ENCODE data around the gene MBD4.
"Not testable (repeated sequence)": the region's sequence is repeated elsewhere in the genome, so short reads cannot be mapped to it uniquely, and the experiment has no call there.

MBD4 gene

DNA sequence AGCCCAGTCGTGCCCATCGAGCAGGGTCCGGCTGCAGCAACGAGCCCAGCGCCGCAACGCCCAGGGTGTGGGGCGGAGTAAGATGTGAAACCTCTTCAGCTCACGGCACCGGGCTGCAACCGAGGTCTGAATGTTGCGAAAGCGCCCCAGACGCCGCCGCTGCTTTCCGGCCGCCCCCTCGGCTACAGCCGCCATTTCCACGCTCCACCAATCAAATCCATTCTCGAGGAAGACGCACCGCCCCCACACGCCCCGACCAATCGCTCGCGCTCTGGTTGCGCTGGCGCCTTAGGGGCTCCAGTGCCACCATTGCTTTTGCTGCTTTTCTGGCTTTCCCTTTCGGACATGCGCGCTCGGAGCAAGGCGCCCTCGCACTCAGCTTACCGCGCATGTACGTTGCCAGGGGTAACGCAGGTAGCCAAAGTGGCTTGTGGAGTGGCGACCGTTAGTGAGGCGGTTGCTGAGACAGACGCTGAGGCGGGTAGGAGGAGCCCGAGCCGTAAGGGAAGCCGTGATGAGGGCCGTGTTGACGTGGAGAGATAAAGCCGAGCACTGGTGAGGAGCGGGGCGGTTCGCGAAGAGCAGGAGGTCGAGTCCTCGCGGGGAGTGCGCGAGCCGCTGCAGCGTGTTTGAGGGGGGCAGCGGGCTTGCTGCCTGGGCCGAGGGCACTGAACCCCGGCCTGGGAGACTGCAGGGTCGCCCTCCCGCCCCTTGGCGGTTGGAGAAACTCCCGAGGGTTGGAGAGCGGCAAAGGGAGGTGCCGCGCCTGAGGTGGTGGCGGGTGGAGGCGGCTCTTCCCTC lies at the start of gene MBD4, which contains the start of gene IFT122:
Gene MBD4 (minus strand): TSS at position 132 of the 801 bp plus-strand sequence. CDS start 115 bp downstream, at position 17.
Gene IFT122 (plus strand): TSS at position 408 of the 801 bp plus-strand sequence. CDS start 107 bp downstream, at position 515.
- DNase-seq = peak; percentile 100

DNA sequence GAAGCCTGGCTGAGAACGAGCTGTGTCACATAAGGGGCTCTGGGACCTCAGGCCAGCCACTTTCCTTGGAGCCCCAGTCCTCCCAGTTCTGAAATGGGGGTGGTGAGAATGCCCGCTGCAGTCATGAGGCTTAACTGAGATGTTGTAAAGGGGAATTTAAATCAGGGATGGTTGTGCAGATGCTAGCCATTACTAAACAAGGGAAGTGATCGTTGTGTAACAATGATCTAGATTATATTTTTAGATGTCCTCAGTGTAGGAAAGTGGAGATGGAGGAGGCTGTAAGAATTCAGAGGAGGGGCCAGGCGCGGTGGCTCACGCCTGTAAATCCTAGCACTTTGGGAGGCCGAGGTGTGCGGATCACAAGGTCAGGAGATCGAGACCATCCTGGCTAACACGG lies 49.5 kb upstream of the MBD4 start:
- DNase-seq = not testable (repeated sequence)

DNA sequence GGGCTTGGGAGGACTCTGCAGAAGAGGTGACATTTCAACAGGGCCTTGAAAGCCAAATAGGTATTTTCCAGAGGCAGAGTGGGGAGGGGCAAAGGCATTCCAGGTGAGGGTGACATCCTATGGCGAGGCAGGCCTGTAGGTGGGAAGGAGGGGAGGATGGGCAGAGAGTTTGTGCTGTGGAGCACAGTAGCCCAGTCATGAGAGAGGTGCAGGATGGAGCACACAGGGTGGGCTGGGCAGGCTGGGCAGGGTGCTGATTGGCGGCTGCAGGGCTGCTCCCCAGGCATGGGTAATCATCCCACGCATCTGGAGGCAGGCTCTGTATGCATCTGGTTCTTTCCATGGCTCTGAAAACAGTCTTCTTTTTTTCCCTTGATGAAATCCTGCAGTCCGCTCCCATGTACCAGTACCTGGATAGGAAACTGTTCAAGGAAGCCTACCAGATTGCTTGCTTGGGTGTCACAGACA lies 48.2 kb upstream of the MBD4 start:
- peak; percentile 89 for DNase-seq

DNA sequence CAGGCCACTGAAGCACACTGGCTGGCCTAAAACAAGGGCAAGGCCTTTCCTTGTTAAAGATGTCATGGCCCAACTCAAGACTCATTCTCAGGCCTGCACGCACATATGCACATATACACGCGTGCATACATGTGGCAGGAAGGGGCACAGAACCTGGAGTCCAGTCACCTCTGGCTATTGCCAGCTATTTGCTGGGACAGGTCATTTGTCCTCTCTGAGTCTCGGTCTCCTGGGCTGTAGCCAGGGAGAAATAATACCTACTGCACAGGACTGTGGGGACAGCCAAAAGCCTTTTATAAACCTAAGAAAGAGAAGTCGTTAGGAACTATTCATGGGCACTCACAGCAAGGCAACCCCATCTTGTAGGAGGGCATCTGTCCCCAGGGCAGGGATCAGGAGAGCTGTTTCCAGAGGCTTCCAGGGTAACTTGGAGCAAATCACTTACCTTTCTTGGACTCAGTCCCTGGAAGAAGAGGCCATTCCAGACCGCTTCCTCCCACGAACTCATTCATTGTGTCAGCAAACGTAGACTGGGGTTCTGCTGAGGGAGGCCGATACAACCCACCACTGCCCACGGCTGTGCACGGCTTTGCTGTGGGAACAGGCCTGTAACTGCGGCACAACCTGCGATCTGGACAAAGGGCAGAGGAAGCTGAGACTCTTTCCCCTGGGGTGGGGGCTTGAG lies 47.6 kb upstream of the MBD4 start:
- no peak for DNase-seq

DNA sequence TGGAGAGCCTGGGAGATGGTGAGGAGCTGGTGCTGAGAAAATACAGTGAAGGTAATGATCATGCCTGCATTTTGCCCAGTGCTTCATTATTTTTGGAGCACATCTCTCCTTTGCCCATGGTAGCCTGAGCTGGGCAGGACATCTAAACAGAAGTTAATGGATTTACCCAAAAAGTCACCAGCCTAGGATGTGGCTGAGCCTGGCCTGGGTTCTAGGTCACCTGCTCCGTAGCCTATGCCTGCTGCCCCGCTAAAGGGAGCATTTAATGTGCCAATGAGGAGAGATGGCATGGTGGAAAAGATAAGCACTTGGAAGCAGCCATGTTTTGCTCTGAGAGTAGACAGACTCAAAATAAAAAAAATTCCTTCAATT lies 46.9 kb upstream of the MBD4 start:
- no peak for DNase-seq

DNA sequence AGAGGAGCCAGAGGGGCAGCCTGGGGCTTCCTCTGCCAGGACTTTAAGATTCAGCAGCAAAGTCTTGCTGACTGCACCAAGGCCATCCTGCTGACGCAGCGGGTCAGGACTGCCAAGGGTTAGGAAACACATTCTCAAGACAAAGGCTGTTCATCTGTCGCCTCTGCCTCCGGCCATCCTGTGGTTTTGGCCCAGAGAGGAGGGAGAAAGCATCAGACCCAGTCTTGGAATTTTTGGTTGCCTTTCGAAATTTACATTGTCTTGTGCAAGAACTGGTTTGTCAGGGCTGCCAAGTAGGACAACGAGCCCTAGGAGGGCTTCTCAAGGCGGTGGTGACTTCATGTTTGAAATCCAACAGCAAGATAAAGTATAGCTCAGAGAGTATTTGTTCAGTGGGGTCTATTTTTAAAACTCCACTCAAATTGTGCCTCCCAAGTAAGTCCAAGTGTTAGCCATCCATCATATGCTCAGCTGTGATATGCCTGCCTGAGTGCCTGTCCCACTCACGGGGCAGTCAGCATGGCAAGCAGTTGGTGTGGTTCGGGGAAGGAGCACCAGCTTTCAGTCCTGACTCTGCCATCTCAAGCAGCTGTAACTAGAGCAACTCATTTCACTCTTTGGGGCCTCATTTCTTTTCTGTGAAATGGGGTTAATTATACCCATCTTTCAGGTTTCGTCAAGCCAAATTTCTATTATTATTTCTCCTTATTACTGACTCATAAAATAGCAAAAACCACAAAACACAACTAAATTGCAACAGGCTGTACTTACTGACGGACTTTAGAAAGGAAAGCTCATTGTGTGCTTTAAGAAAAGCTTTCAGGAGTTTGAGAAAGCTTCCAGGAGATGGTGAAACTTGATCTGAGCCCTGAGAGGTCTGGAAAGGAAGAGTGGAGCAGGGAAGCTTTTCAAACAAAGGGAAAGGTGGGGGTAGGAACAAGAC lies 46.2 kb upstream of the MBD4 start:
- DNase-seq = peak; percentile 98

DNA sequence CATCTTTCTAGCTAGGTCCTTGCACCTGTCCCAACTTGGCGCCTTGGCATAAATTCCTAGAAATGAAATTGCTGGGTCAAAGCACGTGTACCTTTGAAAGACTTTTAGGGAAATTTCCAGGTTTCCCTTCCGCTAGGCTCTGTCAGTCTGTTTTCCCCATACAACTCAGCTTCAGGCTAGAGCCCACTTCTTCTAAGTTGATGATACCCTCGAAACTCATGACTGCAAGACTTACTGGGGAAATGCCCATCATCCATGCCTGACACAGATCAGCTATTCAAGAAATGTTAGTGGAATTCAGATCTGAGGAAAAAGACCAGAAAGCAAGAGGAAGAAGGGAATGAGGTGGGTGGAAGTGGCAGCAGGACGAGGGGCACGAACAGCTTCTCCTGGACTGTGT lies 45.4 kb upstream of the MBD4 start:
- DNase-seq = not testable (repeated sequence)

DNA sequence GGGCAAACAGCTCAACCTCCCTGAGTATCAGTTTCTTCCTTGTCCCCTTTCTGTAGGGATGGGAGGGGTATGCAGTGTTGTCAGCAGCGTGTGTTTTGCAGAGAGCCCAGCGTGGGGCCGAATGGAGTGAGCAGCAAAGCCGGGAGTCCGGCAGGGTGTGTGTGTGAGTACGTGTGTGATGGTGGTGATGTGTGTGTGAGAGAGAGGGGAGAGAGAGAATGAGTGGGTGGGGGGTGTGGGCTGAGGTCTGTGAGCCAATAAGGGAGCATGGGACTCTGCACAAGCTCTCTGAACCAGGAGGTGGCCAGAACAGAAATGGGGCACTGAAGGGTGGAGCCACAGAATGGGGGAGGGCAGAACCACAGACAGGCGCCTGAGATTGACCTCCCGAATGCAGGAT lies 44.1 kb upstream of the MBD4 start:
- DNase-seq = no peak

DNA sequence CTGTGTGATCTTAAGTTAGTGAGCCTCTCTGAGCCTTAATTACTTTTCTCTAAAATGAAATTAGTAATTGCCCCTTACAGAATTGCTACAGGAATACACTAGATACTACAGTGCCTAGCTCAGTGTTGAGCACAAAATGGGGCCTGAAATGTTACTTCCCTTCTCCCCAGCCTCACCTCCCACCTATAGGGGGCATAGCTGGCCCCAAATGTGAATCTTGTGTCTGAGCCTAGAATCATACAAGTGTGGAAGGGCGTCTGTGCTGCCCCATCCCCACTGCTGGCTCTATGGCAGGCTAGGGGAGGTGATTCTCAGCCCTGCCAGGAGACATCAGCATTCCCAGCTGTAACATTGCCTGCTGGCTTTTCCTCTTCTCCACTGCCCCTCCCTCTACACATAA lies 43.0 kb upstream of the MBD4 start:
- DNase-seq = no peak

DNA sequence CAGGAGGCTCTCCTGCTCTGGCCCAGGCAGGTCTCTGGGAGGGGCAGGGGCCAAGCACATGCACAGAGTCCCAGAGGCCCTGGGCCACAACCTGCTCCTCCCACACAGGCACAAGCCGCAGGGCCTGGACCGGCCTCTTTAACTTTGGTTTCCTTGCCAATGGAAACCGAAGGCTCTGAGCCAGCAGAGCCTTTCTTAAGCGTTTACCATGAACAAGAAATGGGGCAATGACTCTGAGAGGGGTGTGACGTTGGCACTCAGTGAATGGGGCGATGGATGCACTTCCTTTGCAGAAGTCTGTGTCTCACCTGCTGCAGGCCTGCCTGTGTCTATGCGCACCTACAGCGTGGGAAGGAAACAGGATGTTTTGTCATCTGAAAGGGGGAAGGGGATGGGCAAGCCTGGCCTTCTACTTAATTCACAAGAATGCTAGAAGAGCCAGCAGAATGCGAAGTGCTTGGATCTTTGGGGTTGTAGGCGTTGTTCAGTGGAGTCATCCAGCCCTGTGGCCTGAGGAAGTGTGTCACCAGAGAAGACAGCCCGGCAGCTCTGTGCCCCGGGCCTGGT lies 42.1 kb upstream of the MBD4 start:
- no peak for DNase-seq

DNA sequence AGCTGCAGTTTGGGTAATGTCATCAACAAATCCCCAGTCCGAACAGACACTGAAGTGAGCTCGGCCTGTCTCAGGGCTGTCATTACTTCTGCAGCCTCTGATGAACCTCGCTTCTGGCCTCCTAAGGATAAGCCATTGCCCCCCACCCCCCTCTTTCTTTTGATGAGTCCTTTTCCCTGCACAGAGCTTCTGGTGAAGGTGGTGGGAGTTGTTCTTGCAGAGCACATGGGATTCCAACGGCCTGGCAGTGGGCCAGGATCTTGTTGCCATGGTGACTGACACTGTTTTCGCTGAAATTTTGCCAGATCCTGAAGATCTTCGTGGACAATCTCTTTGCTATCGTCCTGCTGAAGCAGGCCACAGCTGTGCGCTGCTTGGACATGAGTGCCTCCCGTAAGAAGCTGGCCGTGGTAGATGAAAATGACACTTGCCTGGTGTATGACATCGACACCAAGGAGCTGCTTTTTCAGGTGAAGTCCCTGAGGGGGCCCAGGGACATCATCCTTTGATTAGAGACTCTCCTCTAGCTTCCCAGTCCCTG lies 41.5 kb upstream of the MBD4 start:
- not testable (repeated sequence) for DNase-seq

DNA sequence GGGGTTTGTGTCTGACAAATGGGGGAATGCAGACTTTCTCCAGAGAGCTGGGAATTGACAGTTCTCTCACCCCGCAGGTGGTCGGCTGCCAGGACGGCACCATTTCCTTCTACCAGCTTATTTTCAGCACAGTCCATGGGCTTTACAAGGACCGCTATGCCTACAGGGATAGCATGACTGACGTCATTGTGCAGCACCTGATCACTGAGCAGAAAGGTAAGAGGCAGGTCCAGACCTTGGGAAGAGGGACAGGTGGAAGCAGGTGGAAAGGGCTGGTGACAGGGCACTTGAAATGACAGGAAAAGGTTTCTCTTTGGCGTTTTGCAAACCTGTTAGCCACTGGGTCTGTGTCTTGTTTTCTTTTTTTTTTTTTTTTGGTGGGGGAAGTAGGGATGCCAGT lies 36.8 kb upstream of the MBD4 start:
- no peak for DNase-seq

DNA sequence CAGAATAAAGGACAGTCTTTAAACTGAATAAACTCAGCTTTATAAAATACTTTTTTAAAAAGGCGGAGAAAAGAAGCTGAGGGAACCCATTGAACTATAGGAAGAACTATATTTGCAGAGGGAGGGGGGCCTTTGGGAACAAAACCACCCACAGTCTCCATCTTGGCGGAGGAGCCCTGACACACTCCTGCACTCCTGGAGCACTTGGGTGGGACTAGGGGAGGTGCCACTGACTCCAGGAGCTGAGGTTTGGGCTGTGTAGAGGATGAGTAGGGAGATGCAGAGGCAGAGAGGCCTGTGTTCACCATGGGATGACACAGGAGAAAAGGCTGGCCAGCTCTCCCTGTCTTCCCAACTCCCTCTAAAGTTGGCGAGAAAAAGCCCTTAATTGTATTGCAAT lies 36.1 kb upstream of the MBD4 start:
- no peak for DNase-seq

DNA sequence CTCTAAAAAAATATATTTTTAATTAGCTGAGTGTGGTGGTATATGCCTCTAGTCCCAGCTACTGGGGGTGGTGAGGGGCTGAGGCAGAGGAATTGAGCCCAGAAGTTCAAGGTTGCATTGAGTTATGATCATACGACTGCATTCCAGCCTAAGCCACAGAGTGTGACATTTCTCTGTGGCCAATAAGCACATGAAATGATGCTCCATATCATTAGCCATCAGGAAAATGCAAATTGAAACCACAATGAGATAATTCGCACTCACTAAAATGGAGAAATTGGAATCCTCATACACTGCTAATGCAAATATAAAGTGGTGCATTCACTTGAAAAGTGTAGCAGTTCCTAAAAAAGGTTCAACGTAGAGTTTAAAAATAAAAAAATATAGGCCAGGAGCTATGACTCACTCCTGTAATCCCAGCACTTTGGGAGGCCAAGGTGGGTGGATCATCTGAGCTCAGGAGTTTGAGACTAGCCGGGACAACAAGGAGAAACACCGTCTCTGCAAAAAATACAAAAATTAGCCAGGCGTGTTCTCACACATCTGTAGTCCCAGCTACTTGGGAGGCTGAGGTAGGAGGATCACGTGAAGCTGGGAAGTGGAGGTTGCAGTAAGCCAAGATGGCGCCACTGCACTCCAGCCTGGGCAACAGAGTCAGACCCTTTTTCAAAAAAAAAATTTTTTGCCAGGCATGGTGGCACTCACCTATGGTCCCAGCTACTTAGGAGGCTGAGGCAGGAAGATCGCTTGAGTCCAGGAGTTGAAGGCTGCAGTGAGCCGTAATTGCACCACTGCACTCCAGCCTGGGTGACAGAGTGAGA lies 35.4 kb upstream of the MBD4 start:
- DNase-seq = no peak

DNA sequence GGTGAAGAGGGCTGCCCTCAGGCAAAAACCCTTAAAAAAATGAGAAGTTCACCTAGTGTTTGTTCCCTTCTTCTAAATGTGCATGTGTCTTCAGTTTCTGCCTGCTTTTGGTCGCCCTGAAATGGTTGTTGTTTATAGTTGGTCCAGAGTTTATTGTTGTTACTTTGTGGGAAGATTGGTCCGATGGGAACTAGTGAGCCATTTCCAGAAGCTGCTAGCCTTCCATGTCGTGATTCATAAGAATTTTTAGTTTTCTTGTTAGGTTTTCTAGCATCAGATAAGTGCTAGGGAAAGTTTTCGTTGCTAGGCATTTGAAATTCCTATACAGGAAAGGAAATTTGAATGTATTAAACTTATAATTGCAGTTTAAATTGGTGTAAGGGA lies 34.0 kb upstream of the MBD4 start:
- DNase-seq = no peak

DNA sequence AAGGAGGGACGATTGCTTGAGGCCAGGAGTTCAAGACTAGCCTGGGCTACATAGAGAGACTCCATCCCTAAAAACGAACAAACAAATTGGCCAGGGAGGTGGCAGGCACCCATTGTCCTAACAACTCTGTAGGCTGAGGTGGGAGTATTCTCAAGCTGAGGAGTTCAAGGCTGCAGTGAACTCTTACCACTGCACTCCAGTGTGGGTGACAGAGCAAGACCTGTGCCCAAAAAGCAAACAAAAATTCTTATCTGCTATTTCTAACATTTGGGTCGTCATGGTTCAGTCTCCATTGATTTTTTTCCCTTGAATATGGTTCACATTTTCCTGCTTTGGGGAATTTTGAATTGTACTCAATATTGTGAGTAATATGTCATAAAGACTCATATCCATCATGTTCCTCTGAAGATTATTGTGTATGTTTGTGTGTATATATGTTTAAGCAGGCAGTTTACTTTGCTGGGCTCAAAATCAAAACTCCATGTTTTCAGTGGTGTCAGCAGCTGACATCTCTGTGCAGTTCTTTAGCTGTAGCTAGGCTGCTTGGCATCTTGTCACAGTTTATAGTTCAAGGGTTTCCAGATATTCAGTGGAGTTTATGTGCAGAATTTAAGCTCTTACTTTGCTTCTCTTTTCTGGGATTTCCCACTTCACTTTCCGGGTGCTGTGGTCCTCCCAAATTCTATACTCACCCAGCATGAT lies 33.5 kb upstream of the MBD4 start:
- DNase-seq = no peak

DNA sequence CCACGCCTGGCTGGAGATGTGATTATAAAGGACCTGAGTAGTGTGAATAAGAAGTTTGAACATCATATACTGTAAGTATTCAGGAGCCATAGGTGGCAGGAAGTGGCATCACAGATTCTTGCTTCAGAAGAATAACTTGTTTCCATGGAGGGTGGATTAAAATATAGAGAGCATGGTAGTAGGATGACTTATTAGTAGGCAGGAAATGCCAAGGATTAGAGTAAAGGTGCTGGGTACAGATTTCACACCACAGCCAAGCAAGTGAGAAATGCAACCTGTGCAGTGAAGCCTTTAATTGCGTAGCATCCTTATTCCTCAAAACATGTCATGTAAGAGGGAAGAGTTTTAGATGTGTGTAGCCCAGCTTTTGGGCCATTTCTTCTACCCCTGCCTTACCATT lies 31.1 kb upstream of the MBD4 start:
- DNase-seq = no peak

DNA sequence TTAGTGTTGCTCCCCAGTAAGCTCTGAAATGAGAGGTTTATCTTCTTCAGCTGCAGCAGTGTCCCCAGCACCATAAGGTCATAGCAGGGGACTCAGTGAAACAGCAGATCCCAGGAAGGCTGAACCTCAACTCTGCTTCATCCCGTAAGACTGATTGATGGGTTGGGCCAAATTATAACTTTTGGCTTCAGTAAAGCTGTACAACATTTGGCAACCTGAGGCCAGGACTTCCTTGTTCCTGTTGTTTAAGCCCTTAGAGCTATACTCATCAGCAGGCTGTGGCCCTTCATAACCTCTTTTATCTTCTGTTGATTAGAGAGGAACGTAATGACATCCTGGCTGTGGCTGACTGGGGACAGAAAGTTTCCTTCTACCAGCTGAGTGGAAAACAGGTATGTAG lies 29.3 kb upstream of the MBD4 start:
- no peak for DNase-seq

DNA sequence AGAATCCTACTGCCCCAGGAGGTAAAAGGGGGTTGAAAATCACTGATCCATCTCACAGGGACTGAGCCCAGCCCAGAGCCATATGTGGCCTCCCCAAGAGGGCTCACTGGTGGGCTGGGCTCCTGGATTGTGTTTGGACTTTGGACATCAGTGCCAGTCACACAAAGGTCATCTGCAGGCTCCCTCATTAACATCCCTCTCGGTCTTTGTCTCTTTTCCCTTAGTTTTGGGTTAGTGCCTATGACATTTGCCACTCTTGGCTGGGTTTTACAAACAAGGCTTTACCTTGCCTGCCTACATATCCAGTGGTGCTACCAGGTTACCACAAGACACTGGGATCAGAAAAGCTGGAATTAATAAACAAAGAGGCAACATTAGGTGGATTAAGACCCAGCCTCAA lies 28.2 kb upstream of the MBD4 start:
- DNase-seq = no peak

DNA sequence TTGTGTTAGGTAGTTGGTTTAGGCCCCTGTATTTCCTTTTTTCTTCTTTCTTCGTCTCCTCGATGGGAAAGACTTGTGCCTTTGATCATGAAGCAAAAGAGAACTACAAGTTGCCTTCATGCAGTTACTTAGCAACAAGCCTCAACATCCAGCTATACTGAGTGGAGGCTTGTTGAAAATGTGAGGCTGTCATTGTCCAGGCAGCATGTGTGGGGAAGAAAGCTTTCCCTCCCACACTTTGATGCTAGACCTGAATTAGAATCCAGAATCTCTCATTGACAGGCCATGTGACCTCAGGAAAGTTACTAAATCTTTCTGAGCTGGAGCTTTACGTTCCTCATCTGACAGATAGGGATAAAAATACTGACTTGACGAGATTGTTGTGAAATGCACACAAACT lies 24.0 kb upstream of the MBD4 start:
- no peak for DNase-seq

DNA sequence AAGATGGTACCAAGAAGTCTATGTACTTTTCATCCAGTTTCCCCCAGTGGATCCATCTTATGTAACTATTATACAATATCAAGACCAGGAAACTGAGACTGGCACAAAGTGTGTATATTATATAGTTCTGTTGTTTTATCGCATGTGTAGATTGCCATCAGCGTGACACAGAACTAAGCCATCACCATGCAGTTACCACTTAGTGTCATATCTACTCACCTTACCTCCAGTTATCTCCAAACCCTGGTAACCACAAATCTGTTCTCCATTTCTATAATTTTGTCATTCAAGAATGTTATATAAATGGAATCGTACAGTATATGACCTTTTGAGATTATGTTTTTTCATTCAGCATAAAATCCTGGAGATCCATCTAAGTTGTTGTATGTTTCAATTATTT lies 23.3 kb upstream of the MBD4 start:
- DNase-seq = no peak
